Esophagus squamous epithelium (tissue), 4 donors: Measurements from ENCODE around the gene C19orf85.

ENCODE experiments used
- POLR2A ChIP-seq, 4 donors: fragments of 450-650 bp; IDR thresholded peaks; one replicate each; pipeline ENCODE4 v1.6.1; 2017; ENCODE audit warnings: antibody characterized with exemption in 4 of 4, mild to moderate bottlenecking in 4 of 4, moderate library complexity in 3 of 4
- TF ChIP-seq, protein P1 (sequence below), 6 experiments: fragments of 450-650 bp in 4 of 6; fragments of 200-600 bp in 2 of 6; sonication (generic) in 2 of 6; IDR thresholded peaks; one replicate each; pipeline ENCODE4 v1.5.1; 2016 to 2019; ENCODE audit warnings: antibody characterized with exemption in 6 of 6, mild to moderate bottlenecking in 4 of 6, moderate library complexity in 4 of 6

DNA sequence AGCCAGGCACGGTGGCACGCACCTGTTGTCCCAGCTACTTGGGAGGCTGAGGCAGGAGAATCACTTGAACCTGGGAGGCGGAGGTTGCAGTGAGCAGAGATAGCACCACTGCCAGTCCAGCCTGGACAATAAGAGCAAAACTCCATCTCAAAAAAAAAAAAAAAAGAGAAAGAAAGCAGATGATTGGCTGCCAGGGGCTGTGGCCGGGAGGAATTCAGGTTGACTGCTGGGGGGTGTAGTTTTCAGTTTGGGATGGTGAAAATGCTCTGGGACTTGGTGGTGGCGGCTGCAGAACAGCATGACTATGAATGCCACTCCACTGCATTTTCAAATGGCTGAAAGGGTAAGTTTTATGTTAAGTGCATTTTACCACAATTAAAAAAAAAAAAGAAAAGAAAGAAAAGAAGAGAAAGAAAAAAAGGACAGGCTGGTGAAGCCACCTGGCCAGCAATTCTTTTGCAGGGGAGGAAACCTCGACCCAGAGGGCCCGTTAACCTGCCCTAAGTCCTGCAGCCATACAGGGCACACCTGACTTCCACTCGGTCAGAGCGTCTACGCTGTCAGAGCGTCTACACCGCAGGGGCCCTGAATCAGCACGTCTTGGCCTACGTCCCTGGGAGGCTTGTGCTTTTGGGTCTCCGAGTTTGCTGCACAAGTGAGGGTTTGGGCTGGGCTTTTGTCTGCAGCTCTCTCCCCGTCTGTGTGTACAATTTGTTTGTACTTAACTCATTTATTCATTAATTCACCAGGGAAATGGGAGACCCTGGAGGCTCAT, 6.7 kb downstream of the C19orf85 start:
- TF ChIP-seq, protein P1, sequence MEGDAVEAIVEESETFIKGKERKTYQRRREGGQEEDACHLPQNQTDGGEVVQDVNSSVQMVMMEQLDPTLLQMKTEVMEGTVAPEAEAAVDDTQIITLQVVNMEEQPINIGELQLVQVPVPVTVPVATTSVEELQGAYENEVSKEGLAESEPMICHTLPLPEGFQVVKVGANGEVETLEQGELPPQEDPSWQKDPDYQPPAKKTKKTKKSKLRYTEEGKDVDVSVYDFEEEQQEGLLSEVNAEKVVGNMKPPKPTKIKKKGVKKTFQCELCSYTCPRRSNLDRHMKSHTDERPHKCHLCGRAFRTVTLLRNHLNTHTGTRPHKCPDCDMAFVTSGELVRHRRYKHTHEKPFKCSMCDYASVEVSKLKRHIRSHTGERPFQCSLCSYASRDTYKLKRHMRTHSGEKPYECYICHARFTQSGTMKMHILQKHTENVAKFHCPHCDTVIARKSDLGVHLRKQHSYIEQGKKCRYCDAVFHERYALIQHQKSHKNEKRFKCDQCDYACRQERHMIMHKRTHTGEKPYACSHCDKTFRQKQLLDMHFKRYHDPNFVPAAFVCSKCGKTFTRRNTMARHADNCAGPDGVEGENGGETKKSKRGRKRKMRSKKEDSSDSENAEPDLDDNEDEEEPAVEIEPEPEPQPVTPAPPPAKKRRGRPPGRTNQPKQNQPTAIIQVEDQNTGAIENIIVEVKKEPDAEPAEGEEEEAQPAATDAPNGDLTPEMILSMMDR (IDR thresholded peaks at IDR 0.05): no peak
- no peak for TF ChIP-seq POLR2A (IDR thresholded peaks at IDR 0.05)
